ENCODE data around the gene C1QTNF9.
"Not testable (repeated sequence)": the region's sequence is repeated elsewhere in the genome, so short reads cannot be mapped to it uniquely, and the experiment has no call there.

C1QTNF9 gene

DNA sequence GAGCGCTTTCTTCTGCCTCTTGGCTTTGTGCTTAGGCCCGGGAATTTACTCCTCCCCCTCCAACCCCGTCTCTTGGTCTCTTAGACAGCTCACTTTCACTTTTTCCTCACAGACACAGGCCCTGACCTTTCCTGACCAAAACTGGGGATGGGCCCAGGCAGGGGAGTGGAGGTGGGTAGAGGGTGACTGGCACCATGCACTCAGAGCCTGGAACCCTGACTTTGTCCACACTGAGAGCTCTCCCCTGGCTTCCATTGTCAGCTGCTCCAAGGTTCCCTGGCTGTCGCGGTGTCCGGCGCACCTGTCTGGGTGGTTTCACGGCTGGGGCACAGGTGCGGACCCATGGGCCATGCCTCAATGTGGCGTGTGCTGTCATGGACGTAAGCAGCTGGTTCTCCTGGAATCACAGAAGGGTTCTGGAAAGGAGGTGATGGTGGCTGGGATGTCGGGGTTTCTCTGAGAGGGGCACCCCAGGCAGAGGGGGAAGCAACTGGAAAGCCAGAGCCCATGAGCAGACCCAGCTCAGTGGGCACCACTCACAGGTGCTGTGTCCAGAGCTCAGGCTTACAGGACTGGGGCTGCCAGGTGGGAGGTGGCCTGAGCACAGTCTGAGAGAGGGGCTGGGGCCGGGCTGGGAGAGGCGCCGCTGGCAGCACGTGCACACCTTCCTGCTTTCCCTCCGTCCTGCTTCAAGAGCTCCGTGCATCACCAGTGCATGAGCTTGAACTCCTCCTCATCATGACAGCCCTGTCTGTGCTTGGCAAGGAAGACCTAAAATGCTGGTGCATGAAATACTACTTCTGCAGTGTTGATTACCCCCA, 28.0 kb upstream of the C1QTNF9 start:
- DNase-seq (ENCODE audit: low spot score) = no peak

DNA sequence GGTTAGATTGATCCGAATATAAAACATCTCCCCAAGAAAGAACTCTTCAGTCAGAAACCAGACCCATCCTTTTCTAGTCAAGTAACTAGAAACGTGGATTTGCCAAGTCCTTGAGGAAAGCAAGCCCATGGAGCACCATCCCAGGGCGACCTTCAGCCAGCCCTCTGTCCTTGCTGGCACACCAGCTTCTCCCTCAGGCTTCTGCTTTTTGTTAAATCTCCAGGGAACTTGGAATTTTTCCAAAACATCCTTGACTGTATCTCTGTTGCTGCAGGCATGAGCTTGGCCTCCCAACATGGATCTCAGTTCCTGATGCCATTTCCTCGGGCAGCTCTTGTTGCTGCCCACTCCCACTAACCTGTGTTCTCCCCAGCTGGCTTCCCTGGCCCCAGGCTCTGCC, 27.1 kb upstream of the C1QTNF9 start:
- DNase-seq (ENCODE audit: low spot score) = no peak

DNA sequence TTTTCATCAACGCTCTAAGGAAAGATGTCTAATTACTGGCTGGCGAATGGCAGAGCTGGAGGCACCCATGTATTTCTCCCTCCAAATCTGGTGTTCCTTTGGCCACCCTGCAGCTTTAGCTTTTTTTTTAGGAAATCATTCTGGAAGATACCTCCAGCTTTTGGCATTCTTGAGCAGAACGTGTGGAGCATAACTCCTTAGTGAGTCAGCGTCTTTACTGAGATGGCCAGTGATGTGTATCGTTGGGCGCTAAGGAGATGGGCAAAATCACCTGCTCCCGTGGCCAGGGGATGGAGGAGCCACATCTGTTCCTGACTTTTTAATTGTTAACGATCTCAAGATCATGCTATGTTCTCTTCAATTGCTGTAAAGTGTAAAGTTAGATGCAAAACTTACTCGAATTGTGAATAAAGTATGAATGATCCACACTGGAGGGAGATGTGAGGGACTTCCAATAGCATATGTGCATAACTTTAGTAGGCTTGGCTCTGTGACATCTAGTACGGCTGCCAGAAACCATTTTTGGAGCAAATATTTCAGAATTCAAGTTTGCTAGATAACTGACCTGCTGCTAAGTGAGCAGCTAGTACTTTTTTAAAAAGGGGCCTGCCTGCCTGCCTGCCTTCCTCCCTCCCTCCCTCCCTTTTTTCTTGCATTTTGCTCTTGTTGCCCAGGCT, 24.4 kb upstream of the C1QTNF9 start:
- no peak for DNase-seq (ENCODE audit: low spot score)

DNA sequence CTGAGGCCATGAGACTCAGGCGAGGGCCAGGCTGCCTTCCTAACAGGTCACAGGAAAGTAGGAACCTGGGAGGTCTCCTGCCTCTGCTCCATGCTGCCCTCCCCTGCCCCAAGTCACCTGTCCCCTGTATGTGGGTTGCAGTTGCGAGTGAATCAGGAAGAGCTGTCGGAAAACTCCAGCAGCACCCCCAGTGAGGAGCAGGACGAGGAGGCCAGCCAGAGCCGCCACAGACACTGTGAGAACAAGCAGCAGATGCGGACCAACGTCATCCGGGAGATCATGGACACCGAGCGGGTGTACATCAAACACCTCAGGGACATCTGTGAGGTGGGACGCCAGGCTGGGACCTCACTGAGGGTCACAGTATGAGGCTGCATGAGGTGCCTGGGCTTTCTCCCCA, 22.8 kb upstream of the C1QTNF9 start:
- DNase-seq (ENCODE audit: low spot score) = no peak

DNA sequence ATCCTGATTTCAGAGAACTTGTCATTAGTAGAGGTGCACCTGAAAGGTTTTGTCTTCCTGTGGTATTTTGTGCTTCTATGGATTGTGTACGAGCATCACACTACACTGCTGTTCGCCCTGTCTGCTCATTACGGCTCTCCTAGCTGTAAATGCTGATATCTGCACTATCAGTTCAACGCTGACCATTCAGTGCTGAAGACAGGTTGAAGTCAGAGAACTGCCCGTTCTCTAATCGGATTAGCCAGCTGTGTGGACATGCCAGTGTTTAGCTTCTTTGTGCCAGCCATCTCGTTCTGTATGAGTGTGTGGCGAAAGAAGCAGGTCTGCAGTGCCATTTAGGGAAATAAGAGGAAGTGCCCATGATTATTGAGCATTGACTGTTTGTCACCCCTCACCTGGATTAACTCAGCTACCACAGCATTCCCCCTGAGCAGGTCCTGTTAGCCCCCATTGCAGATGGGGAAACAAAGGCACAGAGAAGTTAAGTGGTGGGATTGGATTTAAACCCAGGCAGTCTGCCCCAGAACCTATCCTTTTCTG, 21.6 kb upstream of the C1QTNF9 start:
- DNase-seq (ENCODE audit: low spot score) = no peak

DNA sequence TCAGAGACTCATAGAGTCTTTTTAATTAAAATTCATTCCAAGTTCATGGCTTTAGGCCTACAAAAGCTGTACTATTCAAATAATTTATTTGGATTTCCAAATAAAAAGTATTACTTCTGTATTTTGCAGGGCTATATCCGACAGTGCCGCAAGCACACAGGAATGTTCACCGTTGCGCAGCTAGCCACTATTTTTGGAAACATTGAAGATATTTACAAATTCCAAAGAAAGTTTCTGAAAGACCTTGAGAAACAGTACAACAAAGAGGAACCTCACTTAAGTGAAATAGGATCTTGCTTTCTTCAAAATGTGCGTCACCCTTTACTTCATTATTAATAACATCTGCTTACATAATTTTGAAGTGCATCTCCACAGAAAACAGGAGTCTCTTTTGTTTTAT, 20.5 kb upstream of the C1QTNF9 start:
- no peak for DNase-seq (ENCODE audit: low spot score)

DNA sequence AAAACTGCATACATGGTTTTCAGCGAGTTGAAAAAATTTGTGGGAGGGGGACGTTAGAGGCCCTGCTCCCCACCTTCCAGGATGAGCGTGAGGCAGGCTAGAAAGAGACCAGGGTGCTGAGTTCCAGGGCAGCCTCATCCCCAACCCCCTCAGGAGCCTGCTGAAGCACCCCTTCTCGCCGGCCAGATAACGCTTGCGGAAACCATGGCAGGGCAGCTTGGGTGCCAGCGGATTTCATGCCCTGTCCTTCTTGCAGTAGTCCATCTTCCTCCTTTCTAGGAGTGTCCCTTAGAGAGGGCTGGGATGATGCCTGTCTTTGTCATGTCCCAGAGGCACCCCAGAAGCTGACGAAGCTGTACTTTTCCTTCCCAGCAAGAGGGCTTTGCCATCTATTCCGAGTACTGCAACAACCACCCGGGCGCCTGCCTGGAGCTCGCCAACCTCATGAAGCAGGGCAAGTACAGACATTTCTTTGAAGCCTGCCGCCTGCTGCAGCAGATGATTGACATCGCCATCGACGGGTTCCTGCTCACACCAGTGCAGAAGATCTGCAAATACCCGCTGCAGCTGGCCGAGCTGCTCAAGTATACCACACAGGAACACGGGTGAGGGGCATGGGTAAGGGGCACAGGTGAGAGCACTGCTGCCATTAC, 19.0 kb upstream of the C1QTNF9 start:
- no peak for DNase-seq (ENCODE audit: low spot score)

DNA sequence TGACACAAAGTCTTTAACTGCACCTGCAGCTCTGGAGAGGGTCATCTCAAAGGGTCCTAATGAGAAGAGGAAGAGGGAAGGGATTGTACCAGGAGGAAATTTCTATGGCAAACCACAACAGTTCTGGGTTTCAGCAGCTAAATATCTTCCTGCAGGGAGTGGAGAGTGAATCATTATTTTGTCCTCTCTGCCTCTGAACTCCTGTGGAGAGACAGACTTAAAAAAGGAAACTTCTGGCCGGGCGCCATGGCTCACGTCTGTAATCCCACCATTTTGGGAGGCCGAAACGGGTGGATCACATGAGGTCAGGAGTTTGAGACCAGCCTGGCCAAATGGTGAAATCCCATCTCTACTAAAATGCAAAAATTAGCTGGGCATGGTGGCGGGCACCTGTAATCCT, 16.9 kb upstream of the C1QTNF9 start:
- no peak for DNase-seq (ENCODE audit: low spot score)

DNA sequence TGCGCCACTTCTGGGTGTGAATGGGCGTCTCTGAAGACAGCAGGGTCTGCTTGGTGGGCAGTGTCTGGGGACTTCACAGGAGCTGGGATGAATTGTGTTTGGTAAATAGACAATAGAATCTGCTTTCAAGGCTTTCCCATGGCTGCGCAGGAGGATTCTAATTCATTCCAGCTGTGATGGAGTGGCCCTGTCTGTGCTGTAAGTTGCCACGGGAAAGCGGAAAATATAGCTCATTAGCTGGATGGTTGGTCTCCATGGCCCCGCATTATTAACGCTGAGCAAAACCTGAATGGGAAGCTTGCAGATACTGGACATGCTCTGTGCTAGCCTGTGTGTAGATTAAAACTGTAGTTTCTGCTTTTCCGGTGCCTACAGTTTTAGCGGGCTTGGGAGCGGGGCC, 15.6 kb upstream of the C1QTNF9 start:
- no peak for DNase-seq (ENCODE audit: low spot score)

DNA sequence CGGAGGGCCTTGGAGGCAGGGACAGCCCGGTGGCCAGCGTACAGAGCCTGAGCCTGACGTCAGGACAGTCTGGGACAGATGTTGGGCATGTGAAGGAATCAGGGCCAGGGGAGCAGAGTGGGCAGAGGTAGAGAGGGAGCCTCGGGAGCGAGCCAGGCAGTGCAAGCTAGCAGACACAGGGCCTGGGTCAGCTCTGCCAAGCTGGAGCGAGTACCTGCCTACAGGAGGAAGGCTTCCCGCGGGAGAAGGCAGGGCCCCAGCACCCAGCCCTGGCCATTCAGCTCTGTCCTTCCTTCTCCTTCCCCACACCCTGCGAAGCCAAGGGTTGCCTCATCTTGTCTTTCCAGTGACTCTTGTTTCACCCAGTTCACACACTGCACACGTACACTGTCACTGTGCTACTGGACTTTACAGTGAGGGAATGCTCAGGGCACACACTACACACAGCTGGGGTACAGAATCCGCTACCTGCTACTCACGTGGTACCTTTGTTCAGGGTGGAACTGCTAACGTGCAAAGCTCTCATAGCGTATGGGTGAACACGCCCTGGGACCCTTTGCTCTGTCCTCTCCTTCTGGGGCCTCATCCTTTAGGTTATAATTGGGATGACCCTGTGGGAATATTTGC, 9.8 kb upstream of the C1QTNF9 start:
- DNase-seq (ENCODE audit: low spot score) = no peak

DNA sequence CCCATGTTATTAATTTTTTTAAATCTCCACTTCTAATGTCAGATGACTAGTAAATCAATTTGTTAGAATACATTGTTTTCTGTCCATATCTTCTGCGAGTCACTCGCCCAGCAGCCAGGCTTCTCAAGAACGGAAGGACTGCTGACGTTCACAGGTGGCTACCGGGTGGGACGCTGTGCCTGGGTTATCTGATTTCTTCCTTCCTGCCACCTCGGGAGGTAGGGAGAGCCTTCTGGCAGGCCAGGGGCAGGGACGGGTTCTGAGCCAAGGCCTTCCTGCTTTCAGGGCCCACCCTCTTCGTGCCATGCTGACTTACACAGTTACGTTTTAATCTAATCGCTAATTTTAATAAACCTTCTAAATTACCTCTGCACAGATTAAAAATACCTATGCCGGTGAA, 7.9 kb upstream of the C1QTNF9 start:
- DNase-seq (ENCODE audit: low spot score) = no peak

DNA sequence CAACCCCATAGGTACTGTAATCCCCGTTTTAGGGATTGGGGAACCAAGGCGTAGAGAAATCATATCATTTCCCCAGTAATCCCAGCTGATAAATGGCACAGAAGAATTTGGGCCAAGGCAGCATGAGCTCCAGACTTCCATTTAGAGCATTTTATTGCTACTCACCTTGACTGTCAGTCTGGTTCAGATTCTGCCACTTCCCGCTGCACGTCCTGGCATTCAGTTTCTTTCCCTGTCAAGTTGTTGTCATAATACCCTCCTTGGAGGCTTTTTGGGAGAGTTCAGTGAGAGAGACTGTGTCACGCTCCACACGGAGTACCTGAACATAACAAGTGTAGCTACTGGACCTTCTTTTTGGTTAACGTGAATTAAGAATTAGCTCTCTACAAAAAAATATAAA, 7.5 kb upstream of the C1QTNF9 start:
- no peak for DNase-seq (ENCODE audit: low spot score)

DNA sequence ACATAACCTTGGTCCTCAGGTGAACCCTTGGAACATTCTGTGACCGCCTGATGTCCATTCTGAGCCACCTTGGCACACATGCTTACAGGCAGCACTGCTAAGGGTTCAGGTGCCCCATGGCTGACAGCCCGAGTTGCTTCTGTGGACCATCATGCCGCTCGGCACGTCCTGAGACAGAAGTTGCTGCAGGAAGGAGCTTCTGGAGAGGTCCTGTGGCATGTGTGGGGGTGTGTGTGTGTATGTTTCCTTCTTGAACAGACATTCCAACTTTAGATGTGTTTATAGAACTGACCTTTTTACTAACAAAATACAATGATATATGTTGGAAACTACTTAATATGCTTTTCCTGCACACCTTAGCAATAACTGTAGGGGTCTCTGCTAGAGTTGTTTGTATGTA, 4.8 kb upstream of the C1QTNF9 start:
- no peak for DNase-seq (ENCODE audit: low spot score)

DNA sequence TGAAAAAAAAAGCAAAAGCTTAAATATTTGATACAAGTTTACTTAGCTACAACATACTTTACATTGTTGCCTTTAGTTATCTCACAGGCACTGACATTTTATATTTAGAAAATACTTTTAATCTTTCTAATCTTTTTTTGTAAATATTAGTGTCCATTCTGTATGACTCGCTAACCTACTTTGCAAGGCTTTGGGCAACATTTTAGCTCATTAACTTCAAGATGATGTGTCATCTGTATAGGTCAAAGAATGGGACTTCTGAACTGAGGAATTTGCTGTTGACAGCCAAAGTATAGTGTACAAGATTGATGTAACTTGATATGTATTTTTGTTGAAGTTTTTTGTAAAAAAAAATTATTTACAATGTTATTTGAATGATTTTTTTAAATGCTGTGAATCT, 2.7 kb upstream of the C1QTNF9 start:
- DNase-seq (ENCODE audit: low spot score) = no peak

DNA sequence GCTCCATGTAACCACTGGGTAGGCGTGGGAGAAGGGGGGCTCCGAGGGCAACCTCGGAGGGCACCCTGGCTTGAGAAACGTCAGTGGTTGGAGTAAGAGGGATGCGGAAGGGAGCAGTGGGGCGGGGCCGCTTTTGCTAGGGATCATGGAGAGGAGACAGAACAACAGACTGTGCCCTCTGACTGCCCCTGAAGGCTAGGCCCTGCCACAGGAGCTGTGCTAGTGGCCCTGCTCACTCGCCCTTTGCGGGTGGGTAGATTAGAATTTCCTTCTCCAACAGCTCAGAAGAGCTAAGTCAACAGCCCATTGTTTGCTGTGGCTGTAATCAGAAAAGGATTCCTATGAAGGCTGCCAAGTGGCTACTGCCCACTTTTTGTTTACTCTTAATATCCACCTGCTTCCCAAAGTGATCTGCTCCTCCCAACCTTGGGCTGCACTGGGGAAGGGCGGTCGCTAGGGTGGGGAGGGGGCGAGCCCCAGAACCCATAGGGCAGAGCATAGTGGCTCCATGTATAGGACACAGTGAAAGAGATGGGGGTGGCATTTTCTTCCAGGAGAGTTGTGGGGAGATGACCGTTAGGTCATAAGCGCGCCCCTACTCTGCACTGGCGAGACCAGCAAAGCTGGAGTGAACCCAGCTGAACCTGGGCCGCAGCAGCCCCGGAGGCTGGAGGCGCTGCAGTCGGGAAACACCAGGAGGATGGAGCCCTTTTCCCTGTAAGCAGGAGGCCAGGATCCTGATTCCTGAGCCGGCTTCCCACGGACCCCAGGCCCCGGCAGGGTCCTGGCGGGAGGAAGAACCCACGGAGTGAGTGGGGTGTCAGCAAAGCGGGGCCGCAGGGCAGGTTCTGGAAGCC, 1.9 kb upstream of the C1QTNF9 start:
- DNase-seq (ENCODE audit: low spot score) = no peak

DNA sequence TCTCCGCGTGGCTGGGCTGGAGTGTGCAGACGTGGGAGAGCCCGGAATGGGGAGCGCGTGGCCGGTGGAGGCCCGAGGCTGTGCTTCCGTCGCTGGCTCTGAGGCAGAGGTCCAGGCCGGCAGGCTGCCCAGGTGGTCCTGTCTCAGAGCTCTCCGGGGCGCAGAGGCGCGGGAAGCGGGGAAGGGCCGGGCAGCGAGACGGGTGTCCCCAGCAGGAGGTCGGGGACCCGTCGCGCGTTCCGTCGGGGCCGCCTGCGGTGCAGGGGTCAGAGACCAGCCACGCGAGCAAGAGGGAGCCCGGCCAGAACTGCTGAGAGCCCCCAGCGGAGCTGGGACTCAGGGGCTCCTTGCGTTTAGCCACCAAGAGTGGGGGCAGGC, 1.3 kb upstream of the C1QTNF9 start:
- no peak for DNase-seq (ENCODE audit: low spot score)

DNA sequence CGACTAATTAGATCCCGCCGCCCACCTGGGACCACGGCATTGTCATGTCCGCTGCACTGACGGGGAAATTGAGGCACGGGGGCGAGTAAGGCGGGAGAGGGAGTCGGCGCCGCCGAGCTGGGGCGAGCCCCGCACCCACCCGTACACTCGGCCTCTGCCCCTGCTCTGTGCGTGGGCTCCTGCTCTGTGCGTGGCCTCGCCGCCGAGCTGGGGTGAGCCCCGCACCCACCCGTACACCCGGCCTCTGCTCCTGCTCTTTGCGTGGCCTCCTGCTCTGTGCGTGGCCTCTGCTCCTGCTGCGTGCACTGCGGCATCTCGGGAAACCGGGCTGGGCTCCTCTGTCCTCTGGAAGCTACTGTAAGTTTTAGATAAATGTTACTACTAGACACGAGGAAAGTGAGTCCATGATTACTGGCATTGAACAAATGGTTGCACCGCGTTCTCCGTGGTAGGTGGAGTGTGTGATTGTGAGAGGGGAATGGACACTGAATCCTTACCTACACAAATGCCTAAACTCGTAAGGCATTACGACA, 826 bp upstream of the C1QTNF9 start:
- DNase-seq (ENCODE audit: low spot score) = no peak

DNA sequence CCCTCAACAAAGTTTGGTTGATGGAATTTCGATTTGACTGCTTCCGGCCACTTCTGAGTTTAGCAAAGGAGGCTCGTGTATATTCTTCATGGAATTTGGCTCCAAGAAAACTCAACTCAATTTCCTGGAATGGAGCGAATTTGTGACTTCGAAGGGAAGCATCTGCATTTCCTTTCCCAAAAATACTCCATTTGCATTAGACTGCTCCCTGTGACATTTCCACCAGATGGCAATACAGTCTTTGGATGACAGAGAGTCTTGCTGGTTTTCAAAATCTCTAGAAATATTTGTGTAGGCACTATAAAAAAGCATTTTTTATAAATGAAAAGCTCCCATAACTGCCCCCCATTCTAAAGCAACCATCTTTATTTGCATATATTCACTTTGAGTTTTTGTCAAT, 4.1 kb downstream of the C1QTNF9 start:
- DNase-seq (ENCODE audit: low spot score) = no peak

DNA sequence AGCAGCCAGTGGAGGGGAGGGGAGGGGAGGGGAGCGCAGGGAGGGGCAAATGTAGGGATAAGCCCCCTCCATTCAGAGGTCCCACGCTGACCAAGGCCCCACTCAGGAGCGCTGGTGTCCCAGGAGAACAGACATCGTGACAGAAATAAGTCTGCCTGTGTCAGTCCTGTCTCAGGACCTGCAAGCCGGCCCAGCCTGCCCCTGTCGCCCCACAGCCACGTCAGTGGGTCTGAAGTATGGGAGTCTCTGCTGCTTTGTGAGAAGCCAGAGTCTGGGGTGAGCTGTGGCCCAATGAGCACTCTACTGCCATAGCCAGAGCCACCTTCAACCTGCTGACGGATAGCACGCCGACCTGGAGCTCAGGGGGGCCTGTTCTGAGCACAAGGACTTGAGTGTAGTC, 8.5 kb downstream of the C1QTNF9 start:
- DNase-seq (ENCODE audit: low spot score) = not testable (repeated sequence)

DNA sequence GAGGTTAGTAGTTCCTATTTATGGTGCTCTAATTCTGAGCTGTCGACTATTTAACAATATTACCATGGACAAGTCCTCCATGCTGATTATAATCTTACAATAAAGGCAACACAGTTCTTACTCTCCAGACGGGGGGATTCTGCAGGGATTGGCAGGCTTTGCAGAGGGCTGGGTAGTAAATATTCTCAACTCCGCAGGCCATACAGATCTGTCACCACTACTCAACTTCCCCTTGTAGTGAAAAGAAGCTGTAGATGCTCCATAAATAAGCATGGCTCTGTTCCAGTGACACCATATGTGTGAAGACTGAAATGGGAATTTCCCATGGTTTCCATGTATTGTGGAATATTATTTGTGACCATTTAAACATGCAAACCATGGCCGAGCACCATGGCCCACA, 9.5 kb downstream of the C1QTNF9 start:
- DNase-seq (ENCODE audit: low spot score) = not testable (repeated sequence)

DNA sequence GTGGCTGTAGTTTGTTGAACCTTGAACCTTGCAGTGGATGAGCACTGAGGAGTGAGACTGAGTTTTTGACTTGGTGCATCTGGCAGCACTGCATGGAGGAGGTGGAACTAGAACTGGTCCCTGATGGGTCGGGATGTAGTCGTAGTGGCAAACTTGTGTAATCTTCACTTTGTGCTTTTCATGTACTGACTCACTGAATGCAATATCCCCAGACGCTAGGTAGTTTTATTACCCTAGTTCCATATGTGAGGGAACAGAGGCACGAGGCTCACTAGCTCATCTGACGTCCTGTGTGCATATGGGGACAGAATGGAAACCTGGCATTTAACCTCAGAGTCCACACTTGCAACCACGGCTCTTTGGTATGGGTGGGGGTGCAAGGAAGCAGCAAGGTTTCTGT, 10.3 kb downstream of the C1QTNF9 start:
- not testable (repeated sequence) for DNase-seq (ENCODE audit: low spot score)
